Stimulated activated CD8-positive, alpha-beta memory T cell treated with anti-CD3 and anti-CD28 coated beads, Interleukin-12 subunit alpha, Interleukin-12 subunit beta, amount 100 ng/mL, for 24 hours (primary cell): ENCODE measurements around the gene NPR3.

Experiments used
- DNase-seq: peaks from one replicate; pipeline ENCODE4 v3.0.0-alpha.2; 2020; ENCODE audit errors: extremely low read depth

The NPR3 gene

GRCh38 chr5:32808783-32809182 lies 97.7 kb downstream of the NPR3 start:
- no peak for DNase-seq

- no peak for DNase-seq
Measured at GRCh38 chr5:32810804-32811203, 99.7 kb downstream of the NPR3 start.

GRCh38 chr5:32812399-32812798 lies 101.3 kb downstream of the NPR3 start:
- no peak for DNase-seq

DNA sequence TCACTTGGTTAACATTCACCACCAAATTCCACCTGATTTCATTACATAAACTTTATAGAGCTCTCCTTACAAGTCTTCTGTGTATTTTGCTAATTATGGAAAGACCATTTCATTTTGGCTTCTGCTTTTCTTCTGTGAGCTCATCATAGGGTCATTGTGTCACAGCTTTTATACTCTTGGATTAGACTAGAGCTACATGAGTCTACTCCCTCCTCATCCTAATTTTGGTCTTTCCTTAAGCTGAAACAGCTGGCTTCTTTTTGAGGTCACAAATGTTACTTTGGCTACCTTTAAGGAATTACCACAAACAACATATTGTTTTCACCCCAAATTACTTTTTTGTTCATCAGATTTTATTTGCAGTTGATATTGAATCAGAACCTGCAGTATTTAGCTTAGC lies 103.0 kb downstream of the NPR3 start:
- no peak for DNase-seq

DNA sequence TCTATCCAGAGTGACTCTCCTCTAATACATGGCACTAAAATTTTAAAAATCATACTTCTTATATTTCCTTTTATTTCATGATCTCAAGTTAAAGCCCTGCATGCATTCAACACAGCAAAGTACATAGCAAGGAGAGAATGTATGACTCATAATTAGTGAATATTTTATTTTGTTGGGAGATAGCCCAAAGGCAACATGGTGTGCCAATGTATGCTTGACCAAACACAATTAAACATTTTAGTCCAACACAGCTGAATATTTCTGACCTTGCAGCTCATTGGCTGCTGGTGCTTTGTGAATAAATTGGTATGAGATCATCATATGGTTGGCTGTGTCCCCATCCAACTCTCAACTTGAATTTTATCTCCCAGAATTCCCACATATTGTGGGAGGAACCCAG lies 103.5 kb downstream of the NPR3 start:
- no peak for DNase-seq

DNA sequence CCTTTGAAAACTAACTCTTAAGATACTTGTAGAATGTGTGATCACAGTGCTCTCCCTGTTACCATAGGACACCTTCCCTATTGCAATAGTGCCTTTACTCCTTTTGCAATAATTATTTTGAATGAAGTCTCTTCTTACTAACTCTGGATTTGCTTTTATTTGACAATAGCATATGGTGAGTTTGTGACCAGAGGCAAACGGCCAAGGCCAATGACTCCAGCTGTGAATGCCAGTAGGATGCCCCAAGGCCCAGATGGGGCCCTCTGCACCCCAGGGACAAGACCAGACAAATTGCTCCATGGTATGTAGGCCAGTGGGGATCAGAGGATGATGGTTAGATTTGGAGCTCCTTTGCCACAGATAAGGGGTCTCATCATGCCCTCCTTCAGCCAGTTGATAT lies 116.9 kb downstream of the NPR3 start:
- no peak for DNase-seq

DNA sequence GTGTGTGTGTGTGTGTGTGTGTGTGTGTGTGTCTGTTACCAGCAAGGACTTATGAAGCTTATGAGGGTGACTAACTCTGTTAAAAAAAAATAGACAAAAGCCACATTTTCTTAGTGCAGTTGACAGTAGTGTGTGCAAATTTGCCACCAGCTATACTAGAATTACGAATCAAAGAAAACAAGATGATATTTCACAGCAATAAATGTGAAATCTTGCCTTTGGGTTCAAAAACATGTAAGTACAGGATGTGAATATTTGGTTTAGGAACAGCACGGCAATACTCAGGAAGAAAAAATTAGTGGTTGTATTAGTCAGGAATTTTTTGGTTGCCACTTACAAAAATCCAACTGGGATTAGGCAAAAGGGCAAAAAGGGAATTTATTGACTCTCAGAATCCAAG lies 117.4 kb downstream of the NPR3 start:
- no peak for DNase-seq

DNA sequence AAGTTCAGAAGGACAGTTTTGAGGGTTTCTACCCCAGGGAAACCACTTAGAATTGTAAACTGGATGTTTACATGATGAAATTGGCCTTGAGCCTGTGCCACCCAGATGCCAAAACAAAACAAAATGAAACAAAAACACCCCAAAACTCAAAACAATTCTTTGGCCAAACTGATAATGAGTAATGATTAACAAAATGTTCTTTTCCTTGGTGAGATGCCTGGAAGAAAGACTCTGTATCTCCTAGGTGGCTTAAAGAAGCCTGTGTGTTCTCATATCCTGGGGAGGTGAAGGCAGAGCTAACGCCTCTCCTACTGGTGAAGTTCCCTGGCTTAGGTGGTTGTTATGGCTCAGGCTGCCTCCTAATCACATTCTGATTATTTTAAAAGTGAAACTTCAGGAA lies 120.5 kb downstream of the NPR3 start:
- no peak for DNase-seq

GRCh38 chr5:32833127-32833526 lies 122.0 kb downstream of the NPR3 start:
- DNase-seq = no peak

DNA sequence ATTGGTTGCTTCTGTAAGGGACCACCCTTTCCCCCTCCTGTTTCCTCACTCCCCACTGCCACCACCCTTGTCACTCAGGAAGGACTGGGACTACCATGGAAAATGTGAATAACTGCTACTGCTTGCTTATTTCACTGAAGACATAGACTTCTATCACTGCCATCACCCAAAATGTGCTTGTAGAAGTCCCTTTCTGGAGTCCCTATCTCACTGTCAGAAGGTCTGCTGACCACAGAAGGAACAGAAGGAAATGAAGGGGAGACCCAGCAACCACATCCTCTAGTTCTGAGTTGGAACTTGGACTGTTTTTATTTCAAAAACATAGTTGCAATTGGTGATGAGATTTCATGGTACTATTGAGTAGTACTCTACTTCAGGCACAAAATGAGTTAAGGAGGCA lies 122.5 kb downstream of the NPR3 start:
- DNase-seq = no peak

GRCh38 chr5:32834251-32834650 lies 123.1 kb downstream of the NPR3 start:
- DNase-seq = no peak

- DNase-seq = no peak
Measured at GRCh38 chr5:32836176-32836575, 125.1 kb downstream of the NPR3 start.

GRCh38 chr5:32837211-32837610 lies 126.1 kb downstream of the NPR3 start:
- DNase-seq = no peak

DNA sequence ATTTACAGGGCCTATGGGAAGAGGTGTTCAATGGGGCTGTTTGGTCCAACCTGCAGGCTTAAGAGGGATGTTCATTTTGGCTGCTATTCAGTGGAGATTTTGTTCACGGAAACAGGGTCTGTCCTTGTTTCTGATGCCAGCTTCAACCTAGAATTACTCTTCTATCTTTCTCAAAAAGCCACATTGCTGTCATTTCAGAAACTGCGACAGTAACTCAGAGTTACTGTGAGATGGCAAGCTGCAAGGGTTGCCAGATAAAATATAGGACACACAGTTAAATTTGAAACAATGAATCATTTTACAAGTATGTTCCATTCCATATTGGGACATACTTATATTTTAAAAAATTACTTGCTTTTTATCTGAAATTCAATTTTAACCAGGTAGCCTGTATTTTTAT lies 128.0 kb downstream of the NPR3 start:
- DNase-seq = no peak

DNA sequence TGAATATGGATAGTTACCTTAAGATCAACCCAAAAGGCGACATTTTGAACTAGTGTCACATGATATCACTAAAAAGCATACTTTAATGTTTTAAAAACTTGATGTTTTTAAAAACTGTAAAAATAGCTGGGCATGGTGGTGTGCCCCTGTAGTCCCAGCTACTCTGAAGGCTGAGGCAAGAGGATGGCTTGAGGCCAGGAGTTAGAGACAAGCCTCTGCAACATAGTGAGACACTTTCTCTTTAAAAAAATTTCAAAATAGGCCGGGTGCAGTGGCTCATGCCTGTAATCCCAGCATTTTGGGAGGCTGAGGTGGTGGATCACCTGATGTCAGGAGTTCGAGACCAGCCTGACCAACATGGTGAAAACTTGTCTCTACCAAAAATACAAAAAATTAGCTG lies 129.5 kb downstream of the NPR3 start:
- DNase-seq = no peak
